Mononuclear cell (primary cell): ENCODE measurements around the gene IQCE. TPM values are rescaled to one million over a fixed set of nuclear protein-coding genes. Genes with fewer than 3 reads are reported as not detected.

ENCODE experiments used
- H3K27me3 ChIP-seq: 2 replicates; pipeline ENCODE4 v1.6.0; 2011; ENCODE audit warnings: low read length, control low read depth; ENCODE audit not compliant: insufficient read depth
- H3K4me1 ChIP-seq: 2 replicates; pipeline ENCODE4 v1.5.1; 2011; ENCODE audit warnings: mild to moderate bottlenecking, low read length, control low read depth; ENCODE audit not compliant: insufficient read depth
- H3K4me3 ChIP-seq: 2 replicates; pipeline ENCODE4 v1.5.1; 2011; ENCODE audit warnings: mild to moderate bottlenecking, low read length, moderate library complexity
- H3K9me3 ChIP-seq: 2 replicates; pipeline ENCODE4 v1.5.1; 2011; ENCODE audit warnings: low read depth, mild to moderate bottlenecking, control low read depth, low read length
- total RNA-seq: library from RNA; depleted of rRNA; stranded (reverse); fragments of >200 nt; gene quantifications from one replicate; pipeline ENCODE4 v1.2.3, GENCODE V29; 2012

Gene IQCE
- total RNA-seq, 1 donor: 2.7 TPM

DNA sequence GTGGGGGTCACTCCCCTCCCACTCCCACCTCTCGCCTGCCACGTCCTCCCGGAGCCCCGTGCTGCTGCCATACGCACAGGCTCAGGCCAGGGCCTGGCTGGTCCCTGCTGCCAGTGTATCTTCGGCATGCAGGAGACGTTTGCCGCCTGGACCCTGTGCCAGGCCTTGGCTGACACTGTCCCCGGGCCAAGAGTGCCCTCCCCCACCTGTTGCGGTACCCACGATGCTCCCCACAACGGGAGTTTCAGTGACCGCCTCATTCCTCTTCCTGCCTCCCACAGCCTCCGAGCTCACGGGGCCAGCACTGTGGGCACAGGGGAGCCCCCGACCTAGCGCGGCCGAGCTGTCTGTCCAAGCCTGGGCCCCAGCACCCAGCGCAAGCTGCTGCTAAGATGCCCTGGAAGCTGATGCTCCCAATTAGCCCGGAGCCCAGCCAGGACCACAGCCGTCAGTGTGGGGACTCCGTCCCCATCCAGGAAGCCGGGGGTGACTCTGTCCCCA lies 80.5 kb downstream of the IQCE start:
- peaks cover 78% of the 10 kb centered on the region for H3K4me1 ChIP-seq
- no peaks in the 10 kb centered on the region for H3K27me3 ChIP-seq
- H3K4me3 ChIP-seq: no peak overlapping the region
- no peaks in the 10 kb centered on the region for H3K9me3 ChIP-seq

DNA sequence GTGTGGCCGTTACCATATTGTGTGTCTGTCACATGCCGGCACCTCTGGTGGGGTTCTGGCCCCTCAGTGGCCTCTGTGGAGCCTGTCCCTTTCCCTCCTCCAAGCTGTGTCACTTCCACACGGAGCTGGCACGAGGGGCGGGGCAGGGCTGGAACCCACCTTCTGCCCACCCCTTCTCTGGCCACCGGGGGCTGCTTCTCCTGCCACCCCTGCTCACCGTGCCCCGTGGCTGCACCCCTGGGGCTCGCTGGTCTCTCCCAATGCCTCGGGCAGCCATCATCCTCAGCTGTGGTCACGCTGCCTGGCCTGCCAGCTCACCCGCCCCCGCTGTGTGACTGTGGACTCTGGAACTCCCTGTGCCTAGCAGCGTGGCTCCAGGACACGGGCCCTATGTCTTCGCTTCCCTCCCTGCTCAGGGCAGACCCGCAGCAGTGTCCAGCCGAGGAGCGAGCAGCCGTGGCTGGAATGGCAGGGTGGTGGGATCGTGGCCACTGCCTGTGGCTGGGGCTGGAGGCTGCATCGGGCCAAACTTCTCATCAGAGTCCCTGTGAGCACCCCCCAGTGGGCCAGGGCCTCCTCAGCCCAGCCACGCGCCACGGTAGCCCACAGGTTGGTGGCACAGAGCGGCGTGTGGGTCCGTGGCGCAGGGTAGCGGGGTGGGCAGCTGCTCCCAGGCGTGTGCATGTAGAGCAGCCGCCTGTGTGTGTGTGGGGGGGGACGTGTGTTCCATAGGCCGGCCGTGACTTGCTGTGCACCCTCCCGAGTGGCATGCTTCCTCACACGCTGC lies 81.1 kb downstream of the IQCE start:
- Histone ChIP-seq H3K9me3 (no peaks in the 10 kb centered on the region), H3K4me1 (peaks cover 80% of the 10 kb centered on the region), H3K27me3 (no peaks in the 10 kb centered on the region), H3K4me3 (no peak overlapping the region)

DNA sequence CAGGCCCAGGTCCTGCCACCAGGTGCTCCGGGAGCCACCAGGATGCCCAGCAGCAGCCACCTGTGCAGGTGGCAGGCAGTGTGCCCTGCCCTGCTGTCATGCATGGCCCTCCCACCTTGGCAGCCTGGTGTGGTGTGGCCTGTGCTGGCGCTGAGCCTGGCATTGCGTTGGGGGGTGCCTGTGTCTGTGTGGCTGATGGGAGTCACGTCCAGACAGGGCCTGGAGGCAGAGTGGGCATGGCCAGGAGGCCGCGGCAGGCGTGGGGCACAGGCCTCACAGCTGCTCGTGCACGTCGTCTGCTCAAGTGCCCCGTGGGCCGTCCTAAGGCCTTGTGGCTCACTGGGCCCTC lies 81.7 kb downstream of the IQCE start:
- H3K9me3 ChIP-seq: no peaks in the 10 kb centered on the region
- H3K4me1 ChIP-seq: peaks cover 82% of the 10 kb centered on the region
- no peaks in the 10 kb centered on the region for H3K27me3 ChIP-seq
- H3K4me3 ChIP-seq: no peak overlapping the region

DNA sequence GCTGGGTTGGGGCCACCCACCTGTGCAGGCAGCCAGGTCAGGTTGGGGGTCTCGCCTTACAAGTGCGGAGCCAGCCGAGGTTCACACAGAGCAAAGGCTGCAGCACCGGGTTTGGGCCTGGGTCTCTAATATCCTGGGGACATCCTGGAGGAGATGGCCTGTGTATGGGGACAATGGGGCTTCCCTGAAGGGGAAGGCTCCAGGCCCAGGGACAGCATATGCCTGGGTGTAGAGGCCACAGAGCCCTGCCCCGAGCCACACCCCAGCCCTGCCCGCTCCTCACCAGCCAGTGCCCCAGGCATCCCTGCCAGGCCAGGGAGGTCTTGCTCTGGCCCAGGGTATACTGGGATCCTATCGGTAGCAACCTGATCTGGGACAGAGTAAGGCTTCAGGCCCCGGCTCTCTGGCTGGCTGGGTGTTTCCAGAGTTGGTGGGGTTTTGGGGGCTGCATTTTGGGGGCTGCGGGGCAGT lies 82.1 kb downstream of the IQCE start:
- H3K4me1 ChIP-seq: peaks cover 82% of the 10 kb centered on the region
- H3K4me3 ChIP-seq: no peak overlapping the region
- no peaks in the 10 kb centered on the region for H3K27me3 ChIP-seq
- H3K9me3 ChIP-seq: no peaks in the 10 kb centered on the region

DNA sequence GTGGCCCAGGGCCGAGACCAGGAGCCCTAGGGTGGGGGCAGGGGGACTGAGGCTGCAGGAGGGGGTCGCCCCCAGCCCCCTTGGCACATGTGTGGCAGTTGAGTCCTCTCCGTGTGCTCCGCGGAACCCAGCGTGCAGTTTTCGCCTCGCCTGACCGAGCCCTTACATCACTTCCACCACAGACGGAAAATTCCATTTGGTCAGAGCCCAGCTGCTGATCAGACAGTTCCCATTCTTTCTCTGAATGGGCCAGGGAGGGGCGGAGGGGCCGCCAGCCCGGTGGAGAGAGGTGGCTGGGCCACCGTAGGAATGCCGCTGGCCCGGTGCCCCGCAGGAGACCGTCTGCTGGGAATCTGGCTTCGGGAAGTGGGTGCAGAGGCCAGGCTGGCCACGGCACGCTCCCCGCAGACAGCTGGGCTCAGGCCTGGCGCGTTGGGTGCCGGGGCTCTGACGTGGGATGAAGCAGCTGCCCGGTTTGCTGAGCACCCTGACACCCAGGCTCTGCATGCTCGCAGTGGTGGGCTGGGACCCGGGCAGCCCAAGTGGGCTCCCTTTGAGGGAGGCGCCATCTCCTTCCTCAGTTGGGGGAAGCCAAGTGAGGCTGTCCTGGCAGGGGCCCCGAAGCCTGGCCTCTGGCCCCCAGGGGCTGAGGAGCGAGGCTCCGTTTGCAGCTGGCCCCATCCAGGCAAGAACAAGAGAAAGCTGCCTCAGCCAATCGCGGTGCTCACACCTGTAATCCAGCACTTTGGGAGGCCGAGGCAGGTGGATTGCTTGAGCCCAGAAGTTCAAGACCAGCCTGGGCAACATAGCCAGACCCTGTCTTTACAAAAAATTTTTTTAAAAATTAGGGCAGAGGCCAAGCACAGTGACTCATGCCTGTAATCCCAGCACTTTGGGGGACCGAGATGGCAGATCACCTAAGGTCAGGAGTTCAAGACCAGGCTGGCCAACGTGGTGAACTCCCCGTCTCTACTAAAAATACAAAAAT lies 82.9 kb downstream of the IQCE start:
- H3K4me1 ChIP-seq: peaks cover 73% of the 10 kb centered on the region
- no peak overlapping the region for H3K4me3 ChIP-seq
- no peaks in the 10 kb centered on the region for H3K9me3 ChIP-seq
- no peaks in the 10 kb centered on the region for H3K27me3 ChIP-seq

DNA sequence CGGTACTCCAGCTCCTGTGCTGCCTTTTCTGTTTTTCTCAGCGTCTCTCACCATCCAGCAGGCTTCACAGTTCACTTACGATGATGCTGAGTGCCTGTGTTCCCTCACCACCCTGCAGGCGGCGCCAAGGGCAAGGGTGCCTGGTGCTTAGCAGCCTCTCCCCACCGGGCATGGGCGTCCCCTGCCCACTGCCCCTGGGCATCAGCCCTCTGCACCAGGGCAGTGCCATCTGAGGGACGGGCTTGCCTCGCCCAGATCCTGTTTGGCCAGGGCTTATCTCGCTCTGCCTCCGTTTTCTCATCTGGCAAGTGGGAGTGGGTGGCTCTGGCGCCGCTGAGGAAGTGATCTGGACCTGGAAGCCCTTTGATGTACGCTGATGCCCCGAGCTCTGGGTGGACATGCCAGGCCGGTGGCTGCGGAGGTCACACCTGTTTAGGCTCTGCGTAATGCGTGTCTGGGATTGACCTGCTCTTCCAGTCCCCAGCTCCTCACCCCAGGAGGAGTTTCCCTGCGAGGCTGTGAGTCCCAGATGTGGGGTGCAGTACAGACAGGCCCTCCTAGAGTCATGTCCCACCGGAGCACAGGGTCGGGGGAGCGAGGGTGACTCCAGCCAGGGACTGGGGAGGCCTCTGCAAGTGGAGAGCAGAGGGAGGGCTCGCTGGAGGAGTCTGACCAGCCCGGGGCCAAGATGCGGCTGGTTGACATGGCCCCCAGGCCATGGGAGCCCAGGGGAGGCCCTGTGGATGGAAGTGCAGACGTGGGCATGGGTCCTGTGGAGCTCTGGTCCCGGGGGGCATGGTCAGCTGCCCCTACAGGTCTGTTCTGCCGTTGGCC lies 84.8 kb downstream of the IQCE start:
- Histone ChIP-seq H3K27me3 (no peaks in the 10 kb centered on the region), H3K9me3 (no peaks in the 10 kb centered on the region), H3K4me1 (peaks cover 70% of the 10 kb centered on the region), H3K4me3 (no peak overlapping the region)

DNA sequence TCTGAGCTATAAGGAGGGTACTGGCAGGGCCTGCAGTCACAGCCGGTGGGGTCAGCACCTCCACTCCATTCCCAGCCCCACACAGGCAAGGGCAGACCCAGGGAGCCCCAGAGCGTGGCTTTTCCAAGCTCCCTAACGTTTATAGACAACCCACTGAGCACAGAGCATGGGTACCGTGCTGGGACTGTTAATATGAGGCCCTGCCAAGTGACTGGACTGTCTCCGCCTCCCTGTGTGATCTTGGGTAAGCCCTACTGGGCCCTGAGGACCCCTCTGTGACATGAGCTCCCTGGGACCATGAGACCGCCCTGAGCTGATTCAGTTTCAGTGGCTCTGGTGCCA lies 85.4 kb downstream of the IQCE start:
- peaks cover 65% of the 10 kb centered on the region for H3K4me1 ChIP-seq
- no peaks in the 10 kb centered on the region for H3K27me3 ChIP-seq
- no peaks in the 10 kb centered on the region for H3K9me3 ChIP-seq
- no peak overlapping the region for H3K4me3 ChIP-seq

DNA sequence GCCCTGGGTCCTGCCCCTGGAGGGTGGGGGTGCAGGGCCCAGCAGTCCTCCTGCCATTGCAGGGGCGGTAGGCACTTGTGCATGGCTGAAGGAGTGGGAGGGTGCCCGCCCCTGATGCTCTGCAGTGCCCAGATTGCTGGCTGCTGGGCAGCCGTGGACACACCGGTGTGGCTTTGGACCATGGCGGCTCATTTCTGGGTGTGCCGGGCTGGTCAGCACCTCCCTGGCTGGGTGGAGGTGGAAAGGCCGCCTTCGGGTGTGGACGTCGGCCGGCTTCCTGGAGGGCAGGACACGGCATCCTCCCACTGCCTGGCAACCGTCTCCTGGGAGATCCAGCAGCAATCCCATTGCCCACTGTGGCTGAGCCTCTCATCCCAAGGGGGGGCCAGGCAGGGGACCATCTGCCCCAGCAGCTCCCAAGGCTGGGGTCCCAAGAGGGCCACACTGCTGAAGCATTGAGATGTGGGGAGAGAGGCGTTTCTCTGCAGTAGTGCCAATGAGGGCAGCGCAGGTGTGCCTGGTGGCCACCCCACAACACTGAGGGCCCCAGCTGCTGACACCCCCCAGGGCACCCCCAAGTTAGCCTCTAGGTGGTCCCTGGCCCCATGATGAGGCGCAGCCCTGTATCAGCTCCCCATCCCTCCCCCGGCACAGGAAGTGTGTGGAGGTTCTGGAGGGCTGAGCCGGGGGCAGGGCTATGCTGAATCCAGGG lies 85.9 kb downstream of the IQCE start:
- H3K4me3 ChIP-seq: no peak overlapping the region
- no peaks in the 10 kb centered on the region for H3K9me3 ChIP-seq
- H3K4me1 ChIP-seq: peaks cover 60% of the 10 kb centered on the region
- no peaks in the 10 kb centered on the region for H3K27me3 ChIP-seq

DNA sequence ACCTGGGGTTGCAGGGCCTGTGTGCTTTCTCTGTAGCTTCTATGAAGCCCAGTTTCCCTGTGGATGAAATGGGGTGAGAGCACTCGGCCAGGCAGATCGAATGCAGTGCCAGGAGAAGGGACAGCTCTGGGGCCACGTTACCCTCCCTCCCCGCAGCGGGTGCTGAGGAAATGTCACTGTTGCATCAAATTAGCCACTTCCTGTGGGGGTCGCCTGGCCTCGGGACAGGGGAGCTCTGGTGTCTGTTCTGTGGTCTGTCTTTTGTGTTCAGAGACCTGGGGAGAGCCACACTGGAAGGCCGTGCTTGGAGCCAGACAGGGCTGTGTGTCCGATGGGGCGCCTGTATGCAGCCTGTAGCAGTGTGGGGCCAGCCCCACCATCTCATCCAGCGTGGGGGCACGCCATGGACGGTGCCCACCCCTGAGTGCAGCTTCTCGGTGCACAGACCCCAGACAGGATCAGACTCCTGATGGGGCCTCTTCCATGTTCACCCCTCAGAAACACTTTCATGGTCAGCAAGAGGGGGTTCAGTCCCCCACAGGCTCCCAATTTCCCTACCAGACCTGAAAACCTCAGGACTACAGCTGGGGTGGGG lies 86.6 kb downstream of the IQCE start:
- H3K9me3 ChIP-seq: no peaks in the 10 kb centered on the region
- no peak overlapping the region for H3K4me3 ChIP-seq
- no peaks in the 10 kb centered on the region for H3K27me3 ChIP-seq
- peaks cover 58% of the 10 kb centered on the region for H3K4me1 ChIP-seq

DNA sequence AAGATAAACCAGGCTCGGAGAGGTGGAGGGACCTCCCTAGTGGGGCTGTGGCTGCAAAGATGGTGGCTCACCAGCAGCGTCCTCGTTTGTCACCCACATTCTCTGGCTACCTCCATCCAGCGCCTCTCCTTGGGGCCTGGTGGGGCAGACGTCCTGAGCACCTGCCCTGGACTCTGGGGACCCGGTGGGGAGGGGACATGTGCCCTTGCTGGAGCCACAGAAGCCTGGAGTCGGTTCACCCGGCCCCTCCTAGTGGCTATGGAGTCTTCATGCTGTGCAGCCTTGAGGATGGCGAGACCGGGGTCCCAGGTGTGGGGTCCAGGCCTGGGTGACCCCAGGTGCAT lies 87.5 kb downstream of the IQCE start:
- Histone ChIP-seq H3K4me3 (no peak overlapping the region), H3K27me3 (no peaks in the 10 kb centered on the region), H3K4me1 (peaks cover 49% of the 10 kb centered on the region), H3K9me3 (no peaks in the 10 kb centered on the region)

DNA sequence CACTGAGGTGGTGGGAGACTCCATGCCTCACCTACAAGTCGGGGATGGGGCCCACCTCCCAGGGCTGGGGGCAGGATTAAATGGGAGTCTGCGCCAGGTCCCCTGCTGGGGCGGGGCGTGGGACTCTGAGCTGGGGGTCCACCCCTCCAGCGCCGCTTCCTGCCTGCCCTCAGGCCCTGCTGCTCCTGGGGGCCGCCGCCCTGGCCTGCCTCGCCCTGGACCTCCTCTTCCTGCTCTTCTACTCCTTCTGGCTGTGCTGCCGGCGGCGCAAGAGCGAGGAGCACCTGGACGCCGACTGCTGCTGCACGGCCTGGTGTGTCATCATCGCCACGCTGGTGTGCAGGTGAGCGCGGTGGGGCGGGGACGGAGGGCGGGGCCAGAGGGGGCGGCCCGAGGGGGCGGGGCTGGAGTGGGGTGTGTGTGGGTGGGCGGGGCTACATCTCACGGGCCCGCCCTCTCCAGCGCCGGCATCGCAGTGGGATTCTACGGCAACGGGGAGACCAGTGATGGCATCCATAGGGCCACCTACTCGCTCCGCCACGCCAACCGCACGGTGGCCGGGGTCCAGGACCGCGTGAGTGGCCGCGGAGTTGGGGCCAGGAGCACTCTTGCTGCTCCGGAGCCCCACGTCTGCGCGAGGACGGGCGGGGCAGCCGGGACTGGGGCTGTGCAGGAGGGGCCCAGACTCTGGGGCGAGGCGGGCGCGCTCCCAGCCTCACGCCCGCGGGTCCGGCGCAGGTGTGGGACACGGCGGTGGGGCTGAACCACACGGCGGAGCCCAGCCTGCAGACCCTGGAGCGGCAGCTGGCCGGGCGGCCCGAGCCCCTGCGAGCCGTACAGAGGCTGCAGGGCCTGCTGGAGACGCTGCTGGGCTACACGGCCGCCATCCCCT lies 88.1 kb downstream of the IQCE start:
- Histone ChIP-seq H3K27me3 (no peaks in the 10 kb centered on the region), H3K9me3 (no peaks in the 10 kb centered on the region), H3K4me1 (peaks cover 42% of the 10 kb centered on the region), H3K4me3 (no peak overlapping the region)

DNA sequence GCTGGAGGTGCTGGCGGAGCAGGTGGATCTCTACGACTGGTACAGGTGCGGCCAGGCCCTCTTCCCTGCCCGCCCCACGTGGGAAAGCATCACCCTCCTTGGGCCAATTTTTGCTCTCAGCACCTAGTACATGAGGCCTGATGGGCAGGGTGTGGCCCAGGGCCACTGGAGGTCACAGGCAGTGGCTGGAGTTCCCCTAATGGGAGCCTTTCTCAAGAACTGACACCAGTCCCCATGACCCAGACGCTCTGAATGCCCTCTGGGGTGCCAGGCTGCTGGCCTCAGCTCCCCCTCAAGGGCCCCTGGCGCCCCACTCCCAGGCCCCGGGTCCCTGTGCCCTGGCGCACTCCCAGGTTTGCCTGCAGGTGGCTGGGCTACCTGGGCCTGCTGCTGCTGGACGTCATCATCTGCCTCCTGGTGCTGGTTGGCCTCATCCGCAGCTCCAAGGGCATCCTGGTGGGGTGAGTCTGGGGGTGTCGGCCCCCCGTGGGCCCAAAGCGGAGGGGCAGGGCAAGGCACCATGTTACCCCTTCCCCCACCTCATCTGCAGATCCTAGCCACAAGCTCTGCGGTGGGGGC lies 88.9 kb downstream of the IQCE start:
- Histone ChIP-seq H3K4me3 (no peak overlapping the region), H3K4me1 (peaks cover 40% of the 10 kb centered on the region), H3K9me3 (no peaks in the 10 kb centered on the region), H3K27me3 (no peaks in the 10 kb centered on the region)
